ENCODE measurements around the gene ANO6. TPM values are rescaled to one million over a fixed set of nuclear protein-coding genes. Genes with fewer than 3 reads are reported as not detected.

ANO6 gene
- polyA plus RNA-seq, 1 donor from 2014 or later, result 9.0 TPM

GRCh38 chr12:45326358-45326975 is 110.6 kb downstream of the ANO6 start:
- no peak overlapping the region for H3K4me2 ChIP-seq (ENCODE audit: low read length)
- H3K36me3 ChIP-seq (ENCODE audit: insufficient read depth, low read length), result no peaks in the 10 kb centered on the region
- H4K20me1 ChIP-seq (ENCODE audit: insufficient read depth), result no peaks in the 10 kb centered on the region
- no peak overlapping the region for H2AFZ ChIP-seq (ENCODE audit: low read depth, low read length)
- no peaks in the 10 kb centered on the region for H3K9me2 ChIP-seq (ENCODE audit: insufficient read depth, low read length)
- no peak overlapping the region for H3K4me3 ChIP-seq (ENCODE audit: low read length)
- H3K79me2 ChIP-seq (replicated peaks; ENCODE audit: insufficient read depth, low read length), result no peaks in the 10 kb centered on the region
- no peak for TF ChIP-seq REST (IDR thresholded peaks at IDR 0.05; ENCODE audit: borderline replicate concordance)
- H3K27me3 ChIP-seq (ENCODE audit: insufficient read depth, low read depth, low read length), result no peaks in the 10 kb centered on the region
- no peaks in the 10 kb centered on the region for H3F3A ChIP-seq (ENCODE audit: insufficient read depth, low read length, poor library complexity, severe bottlenecking)
- no peaks in the 10 kb centered on the region for H3K9me3 ChIP-seq (ENCODE audit: low read length)
- H3K9ac ChIP-seq (ENCODE audit: low read length), result no peak overlapping the region
- H3K27ac ChIP-seq (ENCODE audit: low read length), result no peak overlapping the region

GRCh38 chr12:45327823-45328383 is 112.0 kb downstream of the ANO6 start:
- H3K4me3 ChIP-seq (ENCODE audit: low read length), result no peak overlapping the region
- H3K9me2 ChIP-seq (ENCODE audit: insufficient read depth, low read length), result no peaks in the 10 kb centered on the region
- no peaks in the 10 kb centered on the region for H3K27me3 ChIP-seq (ENCODE audit: insufficient read depth, low read depth, low read length)
- H3K4me2 ChIP-seq (ENCODE audit: low read length), result no peak overlapping the region
- H3K9me3 ChIP-seq (ENCODE audit: low read length), result no peaks in the 10 kb centered on the region
- H3K9ac ChIP-seq (ENCODE audit: low read length), result no peak overlapping the region
- no peaks in the 10 kb centered on the region for H3K79me2 ChIP-seq (replicated peaks; ENCODE audit: insufficient read depth, low read length)
- TF ChIP-seq, protein P1, sequence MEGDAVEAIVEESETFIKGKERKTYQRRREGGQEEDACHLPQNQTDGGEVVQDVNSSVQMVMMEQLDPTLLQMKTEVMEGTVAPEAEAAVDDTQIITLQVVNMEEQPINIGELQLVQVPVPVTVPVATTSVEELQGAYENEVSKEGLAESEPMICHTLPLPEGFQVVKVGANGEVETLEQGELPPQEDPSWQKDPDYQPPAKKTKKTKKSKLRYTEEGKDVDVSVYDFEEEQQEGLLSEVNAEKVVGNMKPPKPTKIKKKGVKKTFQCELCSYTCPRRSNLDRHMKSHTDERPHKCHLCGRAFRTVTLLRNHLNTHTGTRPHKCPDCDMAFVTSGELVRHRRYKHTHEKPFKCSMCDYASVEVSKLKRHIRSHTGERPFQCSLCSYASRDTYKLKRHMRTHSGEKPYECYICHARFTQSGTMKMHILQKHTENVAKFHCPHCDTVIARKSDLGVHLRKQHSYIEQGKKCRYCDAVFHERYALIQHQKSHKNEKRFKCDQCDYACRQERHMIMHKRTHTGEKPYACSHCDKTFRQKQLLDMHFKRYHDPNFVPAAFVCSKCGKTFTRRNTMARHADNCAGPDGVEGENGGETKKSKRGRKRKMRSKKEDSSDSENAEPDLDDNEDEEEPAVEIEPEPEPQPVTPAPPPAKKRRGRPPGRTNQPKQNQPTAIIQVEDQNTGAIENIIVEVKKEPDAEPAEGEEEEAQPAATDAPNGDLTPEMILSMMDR (IDR thresholded peaks at IDR 0.05; ENCODE audit: poor library complexity, severe bottlenecking), result no peak
- TF ChIP-seq POLR2AphosphoS5 (IDR thresholded peaks at IDR 0.05), result no peak
- H3K36me3 ChIP-seq (ENCODE audit: insufficient read depth, low read length), result no peaks in the 10 kb centered on the region
- H3F3A ChIP-seq (ENCODE audit: insufficient read depth, low read length, poor library complexity, severe bottlenecking), result no peaks in the 10 kb centered on the region
- H4K20me1 ChIP-seq (ENCODE audit: insufficient read depth), result no peaks in the 10 kb centered on the region
- no peak overlapping the region for H2AFZ ChIP-seq (ENCODE audit: low read depth, low read length)
- H3K27ac ChIP-seq (ENCODE audit: low read length), result no peak overlapping the region

- H3F3A ChIP-seq (ENCODE audit: insufficient read depth, low read length, poor library complexity, severe bottlenecking), result no peaks in the 10 kb centered on the region
- TF ChIP-seq SMC3 (conservative IDR thresholded peaks at IDR 0.05; ENCODE audit: poor library complexity), result no peak
- TF ChIP-seq, protein P1 (IDR thresholded peaks at IDR 0.05; ENCODE audit: poor library complexity, severe bottlenecking), result no peak
Observed at GRCh38 chr12:45329238-45329637, 113.3 kb downstream of the ANO6 start.

More at GRCh38 chr12:45329238-45329637, 113.3 kb downstream of the ANO6 start:
- Histone ChIP-seq H3K27ac (ENCODE audit: low read length) (no peak overlapping the region), H2AFZ (ENCODE audit: low read depth, low read length) (no peak overlapping the region), H4K20me1 (ENCODE audit: insufficient read depth) (no peaks in the 10 kb centered on the region), H3K9me2 (ENCODE audit: insufficient read depth, low read length) (no peaks in the 10 kb centered on the region), H3K4me2 (ENCODE audit: low read length) (no peak overlapping the region), H3K9me3 (ENCODE audit: low read length) (no peaks in the 10 kb centered on the region), H3K36me3 (ENCODE audit: insufficient read depth, low read length) (no peaks in the 10 kb centered on the region), H3K9ac (ENCODE audit: low read length) (no peak overlapping the region), H3K4me3 (ENCODE audit: low read length) (no peak overlapping the region), H3K79me2 (replicated peaks; ENCODE audit: insufficient read depth, low read length) (no peaks in the 10 kb centered on the region), H3K27me3 (ENCODE audit: insufficient read depth, low read depth, low read length) (no peaks in the 10 kb centered on the region)
